ENCODE data around the gene CD2. TPM values are rescaled to one million over a fixed set of nuclear protein-coding genes. Genes with fewer than 3 reads are reported as not detected.

The CD2 gene, protein sequence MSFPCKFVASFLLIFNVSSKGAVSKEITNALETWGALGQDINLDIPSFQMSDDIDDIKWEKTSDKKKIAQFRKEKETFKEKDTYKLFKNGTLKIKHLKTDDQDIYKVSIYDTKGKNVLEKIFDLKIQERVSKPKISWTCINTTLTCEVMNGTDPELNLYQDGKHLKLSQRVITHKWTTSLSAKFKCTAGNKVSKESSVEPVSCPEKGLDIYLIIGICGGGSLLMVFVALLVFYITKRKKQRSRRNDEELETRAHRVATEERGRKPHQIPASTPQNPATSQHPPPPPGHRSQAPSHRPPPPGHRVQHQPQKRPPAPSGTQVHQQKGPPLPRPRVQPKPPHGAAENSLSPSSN
- 1 to 10 TPM in 4 of 6 donors, under 1 TPM in 2; 0.35 to 1.2 (median 1.1) TPM for polyA plus RNA-seq (ENCODE audit: low read depth in 6 of 6)

DNA sequence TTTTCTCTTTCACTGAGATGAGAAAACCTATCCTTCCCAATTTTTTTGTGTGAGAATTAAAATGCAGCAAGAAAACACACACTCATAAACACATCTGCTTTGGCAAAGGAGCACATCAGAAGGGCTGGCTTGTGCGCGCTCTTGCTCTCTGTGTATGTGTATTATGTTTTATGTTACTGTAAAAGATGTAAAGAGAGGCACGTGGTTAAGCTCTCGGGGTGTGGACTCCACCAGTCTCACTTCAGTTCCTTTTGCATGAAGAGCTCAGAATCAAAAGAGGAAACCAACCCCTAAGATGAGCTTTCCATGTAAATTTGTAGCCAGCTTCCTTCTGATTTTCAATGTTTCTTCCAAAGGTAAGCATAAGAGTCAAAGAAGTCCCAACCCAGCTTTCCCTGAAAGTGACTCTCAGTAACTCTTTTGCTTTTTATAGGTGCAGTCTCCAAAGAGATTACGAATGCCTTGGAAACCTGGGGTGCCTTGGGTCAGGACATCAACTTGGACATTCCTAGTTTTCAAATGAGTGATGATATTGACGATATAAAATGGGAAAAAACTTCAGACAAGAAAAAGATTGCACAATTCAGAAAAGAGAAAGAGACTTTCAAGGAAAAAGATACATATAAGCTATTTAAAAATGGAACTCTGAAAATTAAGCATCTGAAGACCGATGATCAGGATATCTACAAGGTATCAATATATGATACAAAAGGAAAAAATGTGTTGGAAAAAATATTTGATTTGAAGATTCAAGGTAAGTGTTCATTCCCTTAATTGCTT lies at the start of gene CD2:
Gene CD2 (plus strand): TSS at position 233 of the 780 bp plus-strand sequence. CDS start 63 bp downstream, at position 296.
- no peak for DNase-seq
- H3K4me1 Mint-ChIP-seq = no peaks in the 10 kb centered on the region

DNA sequence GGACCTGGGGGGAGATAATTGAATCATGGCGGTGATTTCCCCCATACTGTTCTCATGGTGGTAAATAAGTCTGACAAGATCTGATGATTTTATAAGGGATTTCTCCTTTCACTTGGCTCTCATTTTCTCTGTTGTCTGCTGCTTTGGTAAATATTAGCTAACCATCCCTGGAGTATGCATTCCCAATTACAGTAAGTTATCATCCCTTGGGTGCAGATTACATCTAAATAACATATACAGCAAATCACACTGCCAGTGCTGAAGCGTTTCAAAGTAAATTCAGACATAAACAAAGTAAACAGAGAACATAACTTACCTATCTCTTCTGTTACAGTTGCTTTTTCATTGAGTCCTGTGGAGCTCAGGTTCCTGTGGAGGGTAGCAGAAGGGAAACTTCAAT lies 48.1 kb upstream of the CD2 start:
- no peak overlapping the region for H3K4me3 Mint-ChIP-seq
- H3K27me3 Mint-ChIP-seq = peaks cover 4 to 29% (median 10%) of the 10 kb centered on the region in 3 donors
- ATAC-seq (ENCODE audit: low read depth in 2 of 2) (no peak), DNase-seq (no peak)
- H3K9me3 Mint-ChIP-seq = peaks cover 0 to 5% (median 2%) of the 10 kb centered on the region in 7 donors
- H3K27ac Mint-ChIP-seq = no peak overlapping the region
- H3K36me3 Mint-ChIP-seq = peaks cover 0 to 11% of the 10 kb centered on the region in 2 donors
- no peaks in the 10 kb centered on the region for H3K4me1 Mint-ChIP-seq

More for the DNA sequence above, at the start of gene CD2:
- Mint-ChIP-seq H3K9me3 (peaks cover 0 to 7% (median 0%) of the 10 kb centered on the region in 7 donors), H3K27ac (peak within 1 kb of the TSS in 3 of 6 donors; percentile 21 to 59 (median 51)), H3K27me3 (peaks cover 0 to 4% (median 0%) of the 10 kb centered on the region in 3 donors), H3K36me3 (no peaks in the 10 kb centered on the region), H3K4me3 (no peak within 1 kb of the TSS)
- no peak for ATAC-seq (ENCODE audit: low read depth in 2 of 2)

DNA sequence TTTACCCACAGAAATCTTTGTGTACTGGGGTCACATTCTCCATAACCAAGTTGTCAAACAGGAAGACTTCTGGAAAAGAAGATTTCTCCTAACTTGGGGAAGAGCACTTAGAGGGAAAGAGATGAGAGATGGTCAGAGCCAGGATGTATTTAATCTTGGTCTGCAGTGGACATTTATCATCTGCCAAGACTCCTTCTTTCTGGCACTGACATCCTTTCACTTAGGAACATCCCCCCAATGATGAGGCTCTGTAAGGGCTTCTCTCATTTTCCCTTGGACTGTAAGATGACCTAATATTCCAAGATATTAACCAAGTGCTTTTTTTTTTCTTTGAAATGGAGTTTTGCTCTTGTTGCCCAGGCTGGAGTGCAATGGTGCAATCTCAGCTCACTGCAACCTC lies 47.4 kb upstream of the CD2 start:
- H3K4me1 Mint-ChIP-seq = no peaks in the 10 kb centered on the region
- peaks cover 4 to 29% (median 10%) of the 10 kb centered on the region in 3 donors for H3K27me3 Mint-ChIP-seq
- DNase-seq (no peak), ATAC-seq (ENCODE audit: low read depth in 2 of 2) (no peak)
- H3K27ac Mint-ChIP-seq = no peak overlapping the region
- H3K9me3 Mint-ChIP-seq = peaks cover 0 to 5% (median 2%) of the 10 kb centered on the region in 7 donors
- no peak overlapping the region for H3K4me3 Mint-ChIP-seq
- peaks cover 0 to 11% of the 10 kb centered on the region in 2 donors for H3K36me3 Mint-ChIP-seq

DNA sequence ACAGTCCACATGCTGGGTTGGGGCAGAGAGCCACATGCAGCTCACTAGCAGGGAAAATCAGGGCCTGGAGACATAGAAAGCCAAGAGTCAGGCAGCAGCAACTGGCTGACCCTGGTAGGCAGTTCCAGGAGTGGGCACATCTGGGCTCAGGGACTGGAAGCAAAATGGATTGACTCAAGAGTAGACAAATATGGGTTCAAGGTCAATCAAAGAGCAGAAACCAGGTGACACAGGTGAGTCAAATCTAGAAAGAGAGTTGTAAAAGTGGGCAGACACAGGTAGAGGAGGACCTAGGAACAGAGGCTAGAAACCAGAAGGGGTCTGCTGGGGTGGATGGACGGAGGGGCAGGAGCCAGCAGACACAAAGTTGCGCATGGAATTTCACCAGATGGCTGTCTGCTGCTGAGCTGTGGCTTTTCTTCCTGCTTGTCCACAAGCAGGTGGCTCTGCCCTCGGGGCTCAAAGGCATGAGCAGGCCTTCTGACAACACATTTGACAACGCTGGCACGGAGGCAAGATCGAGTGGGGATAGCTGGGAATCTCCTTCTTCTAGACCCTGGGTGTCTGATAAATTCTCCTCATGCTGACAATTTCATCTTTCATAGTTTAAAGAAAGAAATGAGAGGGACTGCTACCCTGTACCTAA lies 45.9 kb upstream of the CD2 start:
- Mint-ChIP-seq H3K4me1 (no peaks in the 10 kb centered on the region), H3K4me3 (no peak overlapping the region), H3K27me3 (peaks cover 9 to 29% (median 10%) of the 10 kb centered on the region in 3 donors), H3K27ac (no peak overlapping the region), H3K9me3 (peaks cover 0 to 2% (median 0%) of the 10 kb centered on the region in 7 donors), H3K36me3 (peaks cover 0 to 5% of the 10 kb centered on the region in 2 donors)
- ATAC-seq (ENCODE audit: low read depth in 2 of 2) = no peak
- no peak for DNase-seq

DNA sequence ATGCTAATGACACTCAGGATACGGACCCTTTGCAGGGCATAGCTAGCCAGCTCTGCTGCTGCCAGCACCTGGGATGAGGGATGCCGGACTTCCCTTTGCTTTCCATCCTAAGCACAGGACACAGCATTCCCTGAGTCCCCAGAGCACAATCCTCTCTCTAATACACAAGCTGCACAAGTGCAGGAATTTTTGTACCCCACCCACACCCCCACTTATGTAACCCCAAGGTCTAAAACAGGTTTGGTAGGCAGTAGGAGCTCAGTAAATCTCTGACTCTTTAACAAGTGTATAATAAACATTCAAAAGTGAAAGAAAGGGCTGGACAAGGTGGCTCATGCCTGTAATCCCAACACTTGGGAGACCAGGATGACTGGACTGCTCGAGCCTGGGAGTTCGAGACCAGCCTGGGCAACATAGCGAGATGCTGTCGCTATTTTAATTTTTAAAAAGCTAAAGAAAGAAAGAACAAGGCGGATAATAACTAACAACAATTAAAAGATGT lies 44.5 kb upstream of the CD2 start:
- Mint-ChIP-seq H3K4me1 (no peaks in the 10 kb centered on the region), H3K27ac (no peak overlapping the region)

DNA sequence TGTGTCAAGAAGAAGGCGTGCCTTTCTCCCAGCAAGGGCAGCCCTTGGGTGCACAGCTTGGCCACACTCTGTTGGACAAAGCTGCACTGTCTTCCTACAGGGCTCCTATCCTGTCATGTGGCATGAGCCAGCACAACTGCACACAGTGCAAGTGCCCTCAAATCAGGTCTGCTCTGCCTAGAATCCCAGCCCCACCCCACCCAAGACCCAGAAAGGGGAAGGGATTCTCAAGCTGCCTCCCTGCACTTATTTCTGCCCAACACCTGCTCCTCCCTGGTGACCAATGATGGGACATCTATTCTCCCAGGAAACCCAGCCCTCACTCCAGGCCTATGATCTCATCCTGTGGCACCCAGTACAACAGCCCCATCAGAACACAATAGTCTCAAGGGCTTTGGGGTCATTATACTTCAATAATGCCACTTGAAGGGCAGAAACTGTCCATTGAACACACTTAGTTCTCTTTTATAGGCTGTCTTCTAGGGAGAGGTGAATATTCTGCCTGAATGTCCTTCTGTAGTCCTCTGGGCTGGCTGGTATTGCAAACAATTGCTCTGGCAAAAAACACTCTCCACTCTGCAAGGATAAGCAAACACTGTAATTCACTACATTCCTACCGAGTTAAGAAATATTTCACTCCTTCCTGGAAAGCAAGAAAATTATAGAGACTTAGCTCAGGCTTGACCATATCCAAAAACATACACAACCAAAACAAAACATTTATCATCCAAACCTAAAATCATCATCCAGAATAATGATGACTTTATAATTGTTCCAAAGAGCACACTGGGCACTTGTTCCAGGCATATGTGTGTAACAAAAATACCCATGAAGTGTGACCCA lies 43.6 kb upstream of the CD2 start:
- no peaks in the 10 kb centered on the region for H3K4me1 Mint-ChIP-seq

More for the DNA sequence above, 44.5 kb upstream of the CD2 start:
- Mint-ChIP-seq H3K27me3 (peaks cover 9 to 29% (median 10%) of the 10 kb centered on the region in 3 donors), H3K9me3 (peaks cover 0 to 2% (median 0%) of the 10 kb centered on the region in 7 donors), H3K4me3 (no peak overlapping the region), H3K36me3 (no peaks in the 10 kb centered on the region)
- ATAC-seq (ENCODE audit: low read depth in 2 of 2) (no peak), DNase-seq (no peak)

DNA sequence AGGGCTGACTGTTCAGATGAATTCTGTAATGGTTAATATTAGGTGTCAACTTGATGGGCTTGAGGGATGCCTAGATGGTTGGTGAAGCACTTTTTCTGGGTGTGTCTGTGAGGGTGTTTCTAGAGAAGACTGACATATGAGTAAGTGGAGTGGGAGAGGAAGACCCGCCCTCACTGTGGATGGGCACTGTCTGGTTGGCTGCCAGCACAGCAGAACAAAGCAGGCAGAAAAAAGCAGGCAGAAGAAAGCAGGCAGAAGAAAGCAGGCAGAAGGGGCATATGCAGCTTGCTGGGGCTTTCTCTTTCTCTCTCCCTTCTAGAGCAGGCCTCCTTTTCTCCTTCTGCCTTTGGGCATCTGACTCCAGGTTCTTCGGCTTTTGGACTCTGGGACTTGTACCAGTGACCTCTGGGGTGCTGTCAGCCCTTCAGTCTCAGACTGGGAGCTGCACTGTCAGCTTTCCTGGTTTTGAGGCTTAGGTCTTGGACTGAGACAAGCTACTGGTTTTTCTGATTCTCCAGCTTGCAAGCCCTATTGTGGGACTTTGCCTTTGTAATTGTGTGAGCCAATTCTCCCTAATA lies 42.9 kb upstream of the CD2 start:
- no peak for DNase-seq
- Mint-ChIP-seq H3K36me3 (no peaks in the 10 kb centered on the region), H3K4me3 (no peak overlapping the region), H3K9me3 (peaks cover 0 to 2% (median 0%) of the 10 kb centered on the region in 7 donors), H3K27ac (no peak overlapping the region), H3K27me3 (peaks cover 9 to 26% (median 10%) of the 10 kb centered on the region in 3 donors), H3K4me1 (no peaks in the 10 kb centered on the region)
- no peak for ATAC-seq (ENCODE audit: low read depth in 2 of 2)

More for the DNA sequence above, 43.6 kb upstream of the CD2 start:
- Mint-ChIP-seq H3K27me3 (peaks cover 9 to 29% (median 10%) of the 10 kb centered on the region in 3 donors), H3K27ac (peak overlapping the region in 2 of 6 donors; percentile 57 to 81), H3K36me3 (no peaks in the 10 kb centered on the region), H3K9me3 (peaks cover 0 to 2% (median 0%) of the 10 kb centered on the region in 7 donors), H3K4me3 (no peak overlapping the region)
- ATAC-seq (ENCODE audit: low read depth in 2 of 2) (no peak), DNase-seq (no peak)

DNA sequence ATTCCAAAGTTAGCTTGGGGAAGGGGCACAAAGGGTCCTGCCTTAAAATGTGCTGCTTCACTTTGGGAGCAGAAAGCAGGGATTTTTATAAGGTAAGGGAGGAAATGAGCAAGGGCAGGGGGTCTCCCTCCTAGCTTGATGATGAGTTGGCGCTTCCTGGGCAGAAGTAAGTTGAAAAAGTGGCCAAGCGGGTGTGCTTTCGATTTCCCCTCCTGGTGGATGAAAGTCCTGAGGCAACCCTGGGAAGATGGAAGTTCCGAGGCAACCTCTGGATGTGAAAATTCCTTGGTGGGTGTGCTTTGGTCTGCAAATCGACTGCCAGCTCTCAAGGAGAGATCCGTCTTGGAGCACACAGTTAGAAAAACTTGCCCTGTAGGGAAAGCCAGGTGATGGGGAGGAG lies 41.7 kb upstream of the CD2 start:
- Mint-ChIP-seq H3K4me1 (no peaks in the 10 kb centered on the region), H3K4me3 (no peak overlapping the region), H3K9me3 (peaks cover 0 to 2% (median 0%) of the 10 kb centered on the region in 7 donors), H3K27ac (no peak overlapping the region), H3K36me3 (no peaks in the 10 kb centered on the region), H3K27me3 (peaks cover 9 to 19% (median 10%) of the 10 kb centered on the region in 3 donors)
- ATAC-seq (ENCODE audit: low read depth in 2 of 2) = no peak
- DNase-seq = no peak

DNA sequence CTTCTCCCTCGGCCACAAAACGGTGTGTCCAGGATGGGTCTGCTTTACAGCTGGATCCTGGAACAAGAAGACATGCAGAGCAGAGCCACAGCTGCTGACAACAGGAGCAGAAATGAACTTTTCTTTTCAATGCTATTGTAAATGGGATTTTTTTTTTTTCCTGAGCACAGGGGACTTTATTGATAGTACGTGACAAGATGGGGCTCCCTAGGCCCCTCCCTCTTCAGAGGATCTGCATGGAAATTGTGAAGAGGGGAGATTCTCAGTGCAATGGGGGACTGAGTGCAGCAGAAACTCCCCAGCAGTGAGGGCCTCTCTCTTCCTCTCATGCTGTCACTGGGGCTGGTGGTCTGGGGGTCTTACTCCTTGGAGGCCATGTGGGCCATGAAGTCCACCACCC lies 40.8 kb upstream of the CD2 start:
- no peak overlapping the region for H3K27ac Mint-ChIP-seq
- H3K36me3 Mint-ChIP-seq = no peaks in the 10 kb centered on the region

DNA sequence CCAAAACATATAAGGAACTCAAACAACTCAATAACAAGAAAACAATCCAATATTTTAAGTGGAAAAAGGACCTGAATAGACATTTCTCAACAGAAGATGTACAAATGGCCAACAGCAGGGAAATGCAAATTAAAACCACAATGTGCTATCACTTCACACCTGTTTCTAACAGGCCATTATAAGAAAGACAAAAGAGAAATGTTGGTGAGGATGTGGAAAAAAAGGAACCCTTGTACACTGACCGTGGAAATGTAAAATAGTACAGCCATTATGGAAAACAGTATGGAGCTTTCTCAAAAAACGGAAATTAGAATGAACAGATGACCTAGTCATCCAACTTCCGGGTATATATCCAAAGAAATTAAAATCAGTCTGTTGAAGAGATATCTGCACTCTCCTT lies 37.8 kb upstream of the CD2 start:
- no peak overlapping the region for H3K4me3 Mint-ChIP-seq
- peaks cover 0 to 5% (median 0%) of the 10 kb centered on the region in 3 donors for H3K27me3 Mint-ChIP-seq
- H3K9me3 Mint-ChIP-seq = peaks cover 0 to 2% (median 0%) of the 10 kb centered on the region in 7 donors
- H3K36me3 Mint-ChIP-seq = no peaks in the 10 kb centered on the region
- H3K4me1 Mint-ChIP-seq = no peaks in the 10 kb centered on the region
- no peak overlapping the region for H3K27ac Mint-ChIP-seq
- DNase-seq = no peak
- ATAC-seq (ENCODE audit: low read depth in 2 of 2) = no peak

More for the DNA sequence above, 40.8 kb upstream of the CD2 start:
- no peak overlapping the region for H3K4me3 Mint-ChIP-seq
- DNase-seq (no peak), ATAC-seq (ENCODE audit: low read depth in 2 of 2) (no peak)
- H3K27me3 Mint-ChIP-seq = peaks cover 1 to 9% (median 9%) of the 10 kb centered on the region in 3 donors
- H3K9me3 Mint-ChIP-seq = peaks cover 0 to 2% (median 0%) of the 10 kb centered on the region in 7 donors
- H3K4me1 Mint-ChIP-seq = no peaks in the 10 kb centered on the region

DNA sequence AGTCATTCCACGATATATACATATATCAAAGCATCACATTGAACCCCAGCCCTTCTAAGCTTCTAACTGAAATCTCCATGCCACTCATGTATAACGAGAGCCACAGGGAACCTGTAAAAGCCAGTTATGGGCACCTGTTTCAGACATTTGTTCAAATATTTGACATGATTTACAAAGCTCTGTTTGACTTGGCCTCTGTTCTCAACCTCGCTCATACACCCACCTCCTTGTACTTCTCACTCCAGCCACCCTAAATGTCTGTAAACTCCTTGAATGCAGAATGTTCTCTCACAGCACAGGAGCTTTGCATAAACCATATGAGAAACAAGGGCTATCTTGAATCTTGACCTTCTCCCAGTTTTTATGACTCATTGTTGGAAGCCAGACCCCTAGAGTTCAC lies 36.9 kb upstream of the CD2 start:
- peaks cover 0 to 5% (median 0%) of the 10 kb centered on the region in 3 donors for H3K27me3 Mint-ChIP-seq
- H3K27ac Mint-ChIP-seq = no peak overlapping the region
- no peak overlapping the region for H3K4me3 Mint-ChIP-seq
- ATAC-seq (ENCODE audit: low read depth in 2 of 2) (no peak), DNase-seq (no peak)
- no peaks in the 10 kb centered on the region for H3K4me1 Mint-ChIP-seq
- peaks cover 0 to 2% (median 0%) of the 10 kb centered on the region in 7 donors for H3K9me3 Mint-ChIP-seq
- H3K36me3 Mint-ChIP-seq = no peaks in the 10 kb centered on the region

DNA sequence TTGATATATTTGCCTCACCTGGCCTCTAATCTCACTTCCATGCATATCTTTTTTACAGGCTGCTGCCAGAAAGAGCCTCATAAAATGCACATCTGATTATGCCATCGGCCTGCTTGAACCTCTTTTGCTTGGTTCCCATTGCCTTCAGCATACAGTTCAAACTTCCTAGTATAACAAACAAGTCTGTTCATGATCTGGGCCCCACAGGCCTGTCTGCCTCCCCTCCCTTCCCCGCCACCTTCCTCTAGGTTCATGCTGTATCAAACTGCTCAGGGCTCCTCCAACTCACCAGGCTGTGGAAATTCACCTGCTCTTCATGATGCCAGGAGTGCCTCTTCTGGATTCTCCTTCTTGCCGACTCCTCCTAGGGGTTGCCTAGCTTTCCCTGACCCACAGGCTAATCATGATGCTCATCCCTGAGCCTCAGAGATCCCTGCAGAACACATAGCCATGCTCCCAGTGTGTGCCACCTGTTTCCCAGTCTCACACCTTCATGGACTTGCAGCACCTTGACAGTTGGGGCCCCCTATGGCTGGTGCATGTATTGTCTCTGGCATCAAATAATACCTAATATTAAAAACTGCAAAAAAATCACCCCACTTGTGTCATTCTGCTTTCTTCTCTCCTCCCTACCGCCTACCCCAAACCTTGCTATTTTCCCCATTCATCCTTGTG lies 33.7 kb upstream of the CD2 start:
- ATAC-seq (ENCODE audit: low read depth in 2 of 2) (no peak), DNase-seq (no peak)
- Mint-ChIP-seq H3K9me3 (peaks cover 0 to 2% (median 0%) of the 10 kb centered on the region in 7 donors), H3K4me1 (no peaks in the 10 kb centered on the region), H3K36me3 (no peaks in the 10 kb centered on the region), H3K4me3 (peak overlapping the region in 1 of 8 donors; percentile 2), H3K27me3 (no peaks in the 10 kb centered on the region), H3K27ac (no peak overlapping the region)

Measured in naive B cell (primary cell).